Measurements from ENCODE around the gene HELLS. TPM values are rescaled to one million over a fixed set of nuclear protein-coding genes. Genes with fewer than 3 reads are reported as not detected.
"Not testable (repeated sequence)": the region's sequence is repeated elsewhere in the genome, so short reads cannot be mapped to it uniquely, and the experiment has no call there.

Gene HELLS
- total RNA-seq, 2 donors from 2014 or later, result 0.55 to 2.3 TPM

GRCh38 chr10:94630017-94630688 is 84.6 kb downstream of the HELLS start:
- H3K27ac ChIP-seq, result no peak overlapping the region
- H3K9me3 ChIP-seq, result peaks cover 0 to 2% of the 10 kb centered on the region in 2 donors
- TF ChIP-seq CTCF (IDR thresholded peaks at IDR 0.05), result peak in 1 of 2 donors; percentile 71
- DNase-seq (ENCODE audit: low spot score), result no peak
- no peaks in the 10 kb centered on the region for H3K36me3 ChIP-seq
- no peaks in the 10 kb centered on the region for H3K27me3 ChIP-seq
- no peaks in the 10 kb centered on the region for H3K4me1 ChIP-seq
- no peak overlapping the region for H3K4me3 ChIP-seq

GRCh38 chr10:94631077-94631875 is 85.7 kb downstream of the HELLS start:
- no peak for DNase-seq (ENCODE audit: low spot score)
- no peak for TF ChIP-seq CTCF (IDR thresholded peaks at IDR 0.05)
- H3K4me1 ChIP-seq, result no peaks in the 10 kb centered on the region
- H3K9me3 ChIP-seq, result peaks cover 0 to 4% of the 10 kb centered on the region in 2 donors
- no peak overlapping the region for H3K27ac ChIP-seq
- H3K36me3 ChIP-seq, result no peaks in the 10 kb centered on the region
- H3K27me3 ChIP-seq, result no peaks in the 10 kb centered on the region
- no peak overlapping the region for H3K4me3 ChIP-seq

GRCh38 chr10:94632954-94633353 is 87.4 kb downstream of the HELLS start:
- H3K27me3 ChIP-seq, result no peaks in the 10 kb centered on the region
- no peak overlapping the region for H3K27ac ChIP-seq
- H3K4me3 ChIP-seq, result no peak overlapping the region
- H3K9me3 ChIP-seq, result peaks cover 0 to 5% of the 10 kb centered on the region in 2 donors
- H3K36me3 ChIP-seq, result no peaks in the 10 kb centered on the region
- DNase-seq (ENCODE audit: low spot score), result no peak
- H3K4me1 ChIP-seq, result no peaks in the 10 kb centered on the region
- TF ChIP-seq CTCF (IDR thresholded peaks at IDR 0.05), result no peak

GRCh38 chr10:94638097-94638496 is 92.5 kb downstream of the HELLS start:
- DNase-seq (ENCODE audit: low spot score); H3K4me3 ChIP-seq; H3K27ac ChIP-seq; H3K36me3 ChIP-seq; H3K4me1 ChIP-seq; H3K27me3 ChIP-seq: not testable (repeated sequence)
- peaks cover 4 to 18% of the 10 kb centered on the region in 2 donors for H3K9me3 ChIP-seq

- DNase-seq (ENCODE audit: low spot score), result no peak
- H3K9me3 ChIP-seq, result peaks cover 4 to 18% of the 10 kb centered on the region in 2 donors
- H3K36me3 ChIP-seq, result no peaks in the 10 kb centered on the region
- no peak overlapping the region for H3K4me3 ChIP-seq
- H3K4me1 ChIP-seq, result no peaks in the 10 kb centered on the region
- H3K27ac ChIP-seq, result no peak overlapping the region
- TF ChIP-seq CTCF (IDR thresholded peaks at IDR 0.05), result no peak
- no peaks in the 10 kb centered on the region for H3K27me3 ChIP-seq
These were observed 94.3 kb downstream of the HELLS start for GRCh38 chr10:94639902-94640301.

GRCh38 chr10:94640562-94640961 is 95.0 kb downstream of the HELLS start:
- peaks cover 4 to 13% of the 10 kb centered on the region in 2 donors for H3K9me3 ChIP-seq
- no peaks in the 10 kb centered on the region for H3K4me1 ChIP-seq
- no peak overlapping the region for H3K27ac ChIP-seq
- H3K36me3 ChIP-seq, result no peaks in the 10 kb centered on the region
- TF ChIP-seq CTCF (IDR thresholded peaks at IDR 0.05), result no peak
- no peak overlapping the region for H3K4me3 ChIP-seq
- H3K27me3 ChIP-seq, result no peaks in the 10 kb centered on the region
- no peak for DNase-seq (ENCODE audit: low spot score)

All from right atrium auricular region (tissue), 2 donors.